A549 (cell line): ENCODE results near the gene OCA2. TPM values are rescaled to one million over a fixed set of nuclear protein-coding genes. Genes with fewer than 3 reads are reported as not detected.

ENCODE experiments used
- ATAC-seq, 2 experiments: fragments of 200-7000 bp in 1 of 2; fragments of >200 bp in 1 of 2; cut with Nextera tagmentation in 1 of 2; cut with Tn5 transposase in 1 of 2; 3 replicates each; pipeline versions ENCODE4 v1.8.0 to v1.9.1; 2018 to 2020; ENCODE audit warnings: mild to moderate bottlenecking in 1 of 2, moderate library complexity in 1 of 2
- CTCF ChIA-PET: fragments of 300-600 bp; sonication (Branson Sonifier 250); formaldehyde crosslinking; extraction: SDS; loops from one replicate; lab custom pipeline; 2021; ENCODE audit warnings: antibody characterized with exemption, inconsistent platforms; lab: Yijun Ruan, JAX
- POLR2A ChIA-PET: fragments of 350-600 bp; formaldehyde crosslinking; extraction: SDS; loops from one replicate; lab custom pipeline; 2021; ENCODE audit warnings: antibody characterized with exemption, inconsistent platforms; lab: Yijun Ruan, JAX
- DNase-seq, 2 experiments: peaks; one replicate each; pipeline versions ENCODE4 v3.0.0 to v3.0.0-alpha.2; 2011 to 2016; ENCODE audit warnings: low read depth in 1 of 2, low spot score in 1 of 2
- FAIRE-seq: peaks from 2 replicates; lab custom pipeline; 2011; peaks lifted over from hg19 to GRCh38; lab: Jason Lieb, UNC
- H3K27ac ChIP-seq, 2 experiments: fragments of >200 bp; sonication (Bioruptor Twin); formaldehyde crosslinking; 3 replicates each; pipeline ENCODE4 v1.5.1; 2016 to 2017
- H3K4me1 ChIP-seq: fragments of >200 bp; sonication (Bioruptor Twin); formaldehyde crosslinking; 3 replicates; pipeline ENCODE4 v1.6.1; 2016
- H3K4me2 ChIP-seq: fragments of >200 bp; sonication (Bioruptor Twin); formaldehyde crosslinking; 3 replicates; pipeline ENCODE4 v1.6.1; 2016
- H3K4me3 ChIP-seq: fragments of >200 bp; sonication (Bioruptor Twin); formaldehyde crosslinking; 3 replicates; pipeline ENCODE4 v1.5.1; 2016
- H3K9me3 ChIP-seq: fragments of >200 bp; sonication (Bioruptor Twin); formaldehyde crosslinking; 3 replicates; pipeline ENCODE4 v1.6.1; 2016
- CBX2 ChIP-seq: fragments of 200-600 bp; sonication (generic); IDR thresholded peaks from 2 replicates; pipeline ENCODE4 v1.6.1; 2016; ENCODE audit warnings: low read depth, mild to moderate bottlenecking, borderline replicate concordance
- CBX8 ChIP-seq: fragments of 200-600 bp; sonication (generic); IDR thresholded peaks from 2 replicates; pipeline ENCODE4 v1.6.1; 2016
- CHD2 ChIP-seq: fragments of 150-350 bp; IDR thresholded peaks from 2 replicates; pipeline ENCODE4 v1.6.1; 2014; ENCODE audit warnings: low read length; ENCODE audit not compliant: partially characterized antibody
- EP300 ChIP-seq, 2 experiments: fragments of >200 bp; sonication (Bioruptor Twin); formaldehyde crosslinking; IDR thresholded peaks; 2 replicates in 1 of 2; 3 replicates in 1 of 2; pipeline ENCODE4 v1.6.1; 2016 to 2017
- FOSL2 ChIP-seq, 2 experiments: fragments of 450-650 bp in 1 of 2; fragments of >200 bp in 1 of 2; sonication (Bioruptor Twin) in 1 of 2; formaldehyde crosslinking; IDR thresholded peaks; 2 replicates each; pipeline versions ENCODE4 v1.5.0 to v1.6.1; 2016 to 2020; ENCODE audit warnings: mild to moderate bottlenecking in 1 of 2, moderate library complexity in 1 of 2
- GATA3 ChIP-seq: IDR thresholded peaks from 2 replicates; pipeline ENCODE4 v1.6.1; 2012; ENCODE audit warnings: borderline replicate concordance
- HOXA7 ChIP-seq: fragments of 250-450 bp; sonication (Bioruptor Pico); IDR thresholded peaks from 2 replicates; pipeline ENCODE4 v1.5.0; 2020; ENCODE audit warnings: mild to moderate bottlenecking, moderate library complexity
- HOXB13 ChIP-seq: fragments of 250-450 bp; sonication (Bioruptor Pico); IDR thresholded peaks from 2 replicates; pipeline ENCODE4 v1.5.0; 2020; ENCODE audit warnings: low read depth, mild to moderate bottlenecking, moderate library complexity
- JUN ChIP-seq, 2 experiments: fragments of >200 bp; sonication (Bioruptor Twin); formaldehyde crosslinking; IDR thresholded peaks; 2 replicates in 1 of 2; 3 replicates in 1 of 2; pipeline ENCODE4 v1.6.1; 2016 to 2017
- JUNB ChIP-seq: fragments of >200 bp; sonication (Bioruptor Twin); formaldehyde crosslinking; IDR thresholded peaks from 2 replicates; pipeline ENCODE4 v1.6.1; 2016
- KDM1A ChIP-seq: fragments of 200-600 bp; sonication (generic); IDR thresholded peaks from 2 replicates; pipeline ENCODE4 v1.6.1; 2016; ENCODE audit warnings: low read depth, mild to moderate bottlenecking
- MAZ ChIP-seq: fragments of 150-350 bp; IDR thresholded peaks from 2 replicates; pipeline ENCODE4 v1.6.1; 2014; ENCODE audit warnings: antibody characterized with exemption, low read depth, low read length, borderline replicate concordance
- NFE2L2 ChIP-seq: fragments of 150-350 bp; conservative IDR thresholded peaks from 2 replicates; pipeline ENCODE4 v1.6.1; 2014; ENCODE audit warnings: low read length
- NPAS2 ChIP-seq: fragments of 250-450 bp; sonication (Bioruptor Pico); IDR thresholded peaks from 2 replicates; pipeline ENCODE4 v1.8.0; 2022; ENCODE audit warnings: mild to moderate bottlenecking, moderate library complexity, borderline replicate concordance
- NR3C1 ChIP-seq: fragments of >200 bp; sonication (Bioruptor Twin); formaldehyde crosslinking; IDR thresholded peaks from 3 replicates; pipeline ENCODE4 v1.6.1; 2017
- PHF8 ChIP-seq: fragments of 200-600 bp; sonication (generic); IDR thresholded peaks from 2 replicates; pipeline ENCODE4 v1.6.1; 2016; ENCODE audit warnings: low read depth, mild to moderate bottlenecking, antibody characterized with exemption, moderate library complexity, borderline replicate concordance
- POLR2A ChIP-seq: IDR thresholded peaks from 2 replicates; pipeline ENCODE4 v1.6.1; 2012; ENCODE audit warnings: mild to moderate bottlenecking, low read length
- RFX5 ChIP-seq: fragments of 450-650 bp; IDR thresholded peaks from 2 replicates; pipeline ENCODE4 v1.7.1; 2014; ENCODE audit warnings: antibody characterized with exemption, mild to moderate bottlenecking, moderate library complexity
- RNF2 ChIP-seq: fragments of 200-600 bp; sonication (generic); IDR thresholded peaks from 2 replicates; pipeline ENCODE4 v1.6.1; 2016; ENCODE audit warnings: low read depth, mild to moderate bottlenecking, antibody characterized with exemption, moderate library complexity, borderline replicate concordance
- SMC3 ChIP-seq: fragments of >200 bp; sonication (Bioruptor Twin); formaldehyde crosslinking; IDR thresholded peaks from 3 replicates; pipeline ENCODE4 v1.6.1; 2018; ENCODE audit warnings: inconsistent platforms
- TP53 ChIP-seq: fragments of 250-450 bp; sonication (Bioruptor Pico); IDR thresholded peaks from 2 replicates; pipeline ENCODE4 v1.5.0; 2021; ENCODE audit warnings: mild to moderate bottlenecking, moderate library complexity
- ZC3H11A ChIP-seq: fragments of 450-650 bp; IDR thresholded peaks from 2 replicates; pipeline ENCODE4 v1.6.1; 2014; ENCODE audit warnings: antibody characterized with exemption, mild to moderate bottlenecking
- ZSCAN20 ChIP-seq: fragments of 250-450 bp; sonication (Bioruptor Pico); IDR thresholded peaks from 2 replicates; pipeline ENCODE4 v1.8.0; 2022; ENCODE audit warnings: mild to moderate bottlenecking, moderate library complexity
- WGBS: methylation state at CpG from one replicate; pipeline ENCODE4 v1.1.6; 2017; ENCODE audit errors: missing lambda C conversion rate; 5-methylcytosine and 5-hydroxymethylcytosine counted together
- polyA plus RNA-seq, 4 experiments: library from polyadenylated mRNA; depleted of rRNA in 3 of 4; stranded (reverse); fragments of >200 nt; fragmentation: RNase III in 1 of 4; extraction: RNeasy Plus Mini Kit Qiagen cat#74134 plus additional on column Dnase treatment in 1 of 4; gene quantifications; 2 replicates in 3 of 4; 3 replicates in 1 of 4; pipeline ENCODE4 v1.2.3, GENCODE V29; 2011 to 2017
- TF ChIP-seq, protein P1 (sequence below): fragments of 450-650 bp; IDR thresholded peaks from 2 replicates; pipeline ENCODE4 v1.6.1; 2014; ENCODE audit warnings: antibody characterized with exemption
- TF ChIP-seq, protein P2 (sequence below): IDR thresholded peaks from 2 replicates; pipeline ENCODE4 v1.6.1; 2012
- TF ChIP-seq, protein P3 (sequence below): fragments of 250-450 bp; sonication (Bioruptor Pico); IDR thresholded peaks from 2 replicates; pipeline ENCODE4 v1.5.0; 2020; ENCODE audit warnings: low read depth, mild to moderate bottlenecking, moderate library complexity
- TF ChIP-seq, protein P4 (sequence below): fragments of 250-450 bp; sonication (Bioruptor Pico); IDR thresholded peaks from 2 replicates; pipeline ENCODE4 v1.5.0; 2021; ENCODE audit warnings: mild to moderate bottlenecking, moderate library complexity, borderline replicate concordance
- TF ChIP-seq, protein P5 (sequence below): fragments of 150-350 bp; IDR thresholded peaks from 2 replicates; pipeline ENCODE4 v1.6.1; 2014; ENCODE audit warnings: low read depth, mild to moderate bottlenecking, low read length

OCA2 gene
- polyA plus RNA-seq, 2 of the 4 experiments (the other 2 are of a cell fraction): 0.17 to 0.25 TPM

DNA sequence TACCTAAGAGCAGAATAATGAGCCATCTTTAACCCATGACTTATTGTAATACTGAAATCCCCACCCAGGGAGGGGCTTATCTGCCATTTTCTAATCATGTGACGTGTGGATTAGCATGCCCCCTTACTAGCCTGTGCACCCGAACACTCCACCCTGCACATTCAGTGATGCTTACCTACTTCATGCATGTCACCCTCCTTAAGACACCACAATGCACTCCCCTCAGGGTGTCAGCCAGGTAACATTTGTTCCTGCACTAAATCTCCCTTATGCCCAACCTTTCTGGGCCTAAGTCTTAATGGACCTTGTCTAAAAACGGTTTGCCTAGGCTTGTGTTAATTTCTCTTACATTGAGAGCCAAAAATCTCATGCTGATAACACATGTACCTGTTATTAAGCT lies 336.6 kb downstream of the OCA2 start:
- Histone ChIP-seq H3K4me1 (no peaks in the 10 kb centered on the region), H3K4me2 (no peak overlapping the region), H3K9me3 (no peaks in the 10 kb centered on the region), H3K4me3 (no peak overlapping the region), H3K27ac (no peak overlapping the region)
- FAIRE-seq (no peak), DNase-seq (no peak), ATAC-seq (no peak)
- POLR2A ChIA-PET: no interaction called here
- CTCF ChIA-PET: interaction anchor here (0.6 to 2.4 kb wide), 2 partner anchors 22 to 140 kb away, joined by 3 to 5 read pairs; no protein-coding TSS in a partner anchor
- TF ChIP-seq EP300 (IDR thresholded peaks at IDR 0.05) (no peak), ZC3H11A (no peak), CBX8 (no peak), SMC3 (no peak), TP53 (CRISPR knock-in tag) (no peak), HOXB13 (CRISPR knock-in tag) (no peak), HOXA7 (no peak), JUNB (no peak), JUN (IDR thresholded peaks at IDR 0.05) (no peak), KDM1A (no peak), RFX5 (no peak)
- TF ChIP-seq, protein P1, sequence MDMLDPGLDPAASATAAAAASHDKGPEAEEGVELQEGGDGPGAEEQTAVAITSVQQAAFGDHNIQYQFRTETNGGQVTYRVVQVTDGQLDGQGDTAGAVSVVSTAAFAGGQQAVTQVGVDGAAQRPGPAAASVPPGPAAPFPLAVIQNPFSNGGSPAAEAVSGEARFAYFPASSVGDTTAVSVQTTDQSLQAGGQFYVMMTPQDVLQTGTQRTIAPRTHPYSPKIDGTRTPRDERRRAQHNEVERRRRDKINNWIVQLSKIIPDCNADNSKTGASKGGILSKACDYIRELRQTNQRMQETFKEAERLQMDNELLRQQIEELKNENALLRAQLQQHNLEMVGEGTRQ: no peak
- TF ChIP-seq, protein P2, sequence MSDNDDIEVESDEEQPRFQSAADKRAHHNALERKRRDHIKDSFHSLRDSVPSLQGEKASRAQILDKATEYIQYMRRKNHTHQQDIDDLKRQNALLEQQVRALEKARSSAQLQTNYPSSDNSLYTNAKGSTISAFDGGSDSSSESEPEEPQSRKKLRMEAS: no peak
- TF ChIP-seq, protein P3, sequence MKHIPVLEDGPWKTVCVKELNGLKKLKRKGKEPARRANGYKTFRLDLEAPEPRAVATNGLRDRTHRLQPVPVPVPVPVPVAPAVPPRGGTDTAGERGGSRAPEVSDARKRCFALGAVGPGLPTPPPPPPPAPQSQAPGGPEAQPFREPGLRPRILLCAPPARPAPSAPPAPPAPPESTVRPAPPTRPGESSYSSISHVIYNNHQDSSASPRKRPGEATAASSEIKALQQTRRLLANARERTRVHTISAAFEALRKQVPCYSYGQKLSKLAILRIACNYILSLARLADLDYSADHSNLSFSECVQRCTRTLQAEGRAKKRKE (CRISPR knock-in tag): no peak
- TF ChIP-seq, protein P4, sequence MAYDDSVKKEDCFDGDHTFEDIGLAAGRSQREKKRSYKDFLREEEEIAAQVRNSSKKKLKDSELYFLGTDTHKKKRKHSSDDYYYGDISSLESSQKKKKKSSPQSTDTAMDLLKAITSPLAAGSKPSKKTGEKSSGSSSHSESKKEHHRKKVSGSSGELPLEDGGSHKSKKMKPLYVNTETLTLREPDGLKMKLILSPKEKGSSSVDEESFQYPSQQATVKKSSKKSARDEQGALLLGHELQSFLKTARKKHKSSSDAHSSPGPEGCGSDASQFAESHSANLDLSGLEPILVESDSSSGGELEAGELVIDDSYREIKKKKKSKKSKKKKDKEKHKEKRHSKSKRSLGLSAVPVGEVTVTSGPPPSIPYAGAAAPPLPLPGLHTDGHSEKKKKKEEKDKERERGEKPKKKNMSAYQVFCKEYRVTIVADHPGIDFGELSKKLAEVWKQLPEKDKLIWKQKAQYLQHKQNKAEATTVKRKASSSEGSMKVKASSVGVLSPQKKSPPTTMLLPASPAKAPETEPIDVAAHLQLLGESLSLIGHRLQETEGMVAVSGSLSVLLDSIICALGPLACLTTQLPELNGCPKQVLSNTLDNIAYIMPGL (CRISPR knock-in tag): no peak
- TF ChIP-seq, protein P5, sequence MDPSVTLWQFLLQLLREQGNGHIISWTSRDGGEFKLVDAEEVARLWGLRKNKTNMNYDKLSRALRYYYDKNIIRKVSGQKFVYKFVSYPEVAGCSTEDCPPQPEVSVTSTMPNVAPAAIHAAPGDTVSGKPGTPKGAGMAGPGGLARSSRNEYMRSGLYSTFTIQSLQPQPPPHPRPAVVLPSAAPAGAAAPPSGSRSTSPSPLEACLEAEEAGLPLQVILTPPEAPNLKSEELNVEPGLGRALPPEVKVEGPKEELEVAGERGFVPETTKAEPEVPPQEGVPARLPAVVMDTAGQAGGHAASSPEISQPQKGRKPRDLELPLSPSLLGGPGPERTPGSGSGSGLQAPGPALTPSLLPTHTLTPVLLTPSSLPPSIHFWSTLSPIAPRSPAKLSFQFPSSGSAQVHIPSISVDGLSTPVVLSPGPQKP: no peak
- 10% methylated on average over 3 of the region's 3 CpGs for WGBS

DNA sequence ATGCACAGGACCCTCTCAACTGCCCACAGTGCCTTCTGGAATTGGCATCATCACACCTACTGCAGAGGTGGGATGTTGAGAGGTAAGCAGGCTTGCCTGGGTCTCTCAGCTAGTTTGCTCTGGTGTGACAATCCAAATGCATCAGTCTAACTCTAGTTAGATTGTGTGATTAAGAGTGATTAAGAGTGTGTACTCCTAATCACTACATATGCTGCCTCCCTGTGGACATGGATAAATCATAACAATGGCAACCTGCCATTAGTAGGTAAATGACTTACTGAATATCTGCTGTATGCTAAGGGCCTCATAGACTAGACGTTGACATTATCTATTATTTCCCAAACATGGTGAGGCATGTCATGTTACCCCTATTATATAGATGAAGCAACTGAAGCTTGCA lies 342.1 kb downstream of the OCA2 start:
- no peak for DNase-seq
- POLR2A ChIA-PET: no interaction called here
- H3K4me1 ChIP-seq: no peaks in the 10 kb centered on the region
- 15% methylated on average over 1 of the region's 1 CpG for WGBS
- no peaks in the 10 kb centered on the region; the same call in 2 of the 3 replicates for H3K9me3 ChIP-seq
- no peak overlapping the region for H3K4me3 ChIP-seq
- no peak overlapping the region for H3K4me2 ChIP-seq
- CTCF ChIA-PET: interaction anchor here (1.1 kb wide), 1 partner anchor 96 kb away, joined by 3 read pairs; no protein-coding TSS in a partner anchor
- no peak overlapping the region for H3K27ac ChIP-seq
- ATAC-seq: no peak
- FAIRE-seq: no peak
- TF ChIP-seq CHD2 (no peak), ZSCAN20 (CRISPR knock-in tag) (no peak), CBX2 (no peak), FOSL2 (IDR thresholded peaks at IDR 0.05) (no peak), FOSL2 (CRISPR knock-in tag; IDR thresholded peaks at IDR 0.05) (no peak), POLR2A (no peak), EP300 (IDR thresholded peaks at IDR 0.05) (no peak), SMC3 (no peak), PHF8 (no peak), GATA3 (no peak), NFE2L2 (no peak), MAZ (no peak), RNF2 (no peak), NR3C1 (no peak), NPAS2 (CRISPR knock-in tag) (no peak), JUN (IDR thresholded peaks at IDR 0.05) (no peak)
- TF ChIP-seq, protein P1: no peak
